Kidney (tissue), 14 donors: ENCODE data around the gene SLC7A5. TPM values are rescaled to one million over a fixed set of nuclear protein-coding genes. Genes with fewer than 3 reads are reported as not detected.

Source experiments
- DNase-seq, 5 donors: peaks; one replicate each; pipeline ENCODE4 v3.0.0-alpha.2; 2013 to 2020
- FAIRE-seq: peaks from 2 replicates; lab custom pipeline; 2012; peaks lifted over from hg19 to GRCh38; lab: Jason Lieb, UNC
- H3K27ac ChIP-seq, 2 donors: one replicate each; pipeline ENCODE4 v1.7.0; 2013; ENCODE audit warnings: low read depth in 2 of 2, low read length in 2 of 2, inconsistent platforms in 1 of 2
- H3K27me3 ChIP-seq: one replicate; pipeline ENCODE4 v1.7.1; 2013; ENCODE audit warnings: low read length, inconsistent platforms; ENCODE audit not compliant: control insufficient read depth, insufficient read depth
- H3K36me3 ChIP-seq, 3 donors: one replicate each; pipeline versions ENCODE4 v1.7.0 to v1.7.1; 2013; ENCODE audit warnings: low read length in 3 of 3, control low read depth in 1 of 3, inconsistent platforms in 1 of 3; ENCODE audit not compliant: insufficient read depth in 3 of 3, control insufficient read depth in 2 of 3
- H3K4me1 ChIP-seq, 3 donors: one replicate each; pipeline versions ENCODE4 v1.7.0 to v1.7.1; 2013; ENCODE audit warnings: low read length in 3 of 3, inconsistent platforms in 1 of 3, low read depth in 1 of 3; ENCODE audit not compliant: control insufficient read depth in 2 of 3, insufficient read depth in 2 of 3
- H3K4me3 ChIP-seq, 3 donors: one replicate each; pipeline versions ENCODE4 v1.7.0 to v1.8.1; 2013; ENCODE audit warnings: low read length in 3 of 3, control low read depth in 1 of 3, inconsistent platforms in 1 of 3
- H3K9ac ChIP-seq, 3 donors: one replicate each; pipeline versions ENCODE4 v1.7.0 to v1.7.1; 2013; ENCODE audit warnings: low read length in 3 of 3, control low read depth in 1 of 3, inconsistent platforms in 1 of 3
- H3K9me3 ChIP-seq, 3 donors: one replicate each; pipeline versions ENCODE4 v1.7.0 to v1.7.1; 2013; ENCODE audit warnings: low read length in 3 of 3, control low read depth in 1 of 3, inconsistent platforms in 1 of 3; ENCODE audit not compliant: control insufficient read depth in 2 of 3, insufficient read depth in 1 of 3
- intact Hi-C: fragments of 100-400 bp; cut with DNase I; formaldehyde crosslinking; loops from one replicate; pipeline ENCODE4 v1.11.1; 2022
- polyA plus RNA-seq: library from polyadenylated mRNA; stranded (reverse); fragments of 350-450 nt; fragmentation: Illumina TruSeq; extraction: RNeasy Lipid Tissue Mini Kit (QIAGEN cat#74804); gene quantifications from one replicate; pipeline ENCODE4 v1.2.3, GENCODE V29; 2014; ENCODE audit warnings: low read depth, low replicate concordance; ENCODE audit not compliant: insufficient read depth
- total RNA-seq: library from RNA; stranded (reverse); fragmentation: NEBNext Ultra II Directional; extraction: Animal tissue kit (Norgen Biotek cat#: 25700); gene quantifications from one replicate; pipeline ENCODE4 v1.2.1, GENCODE V29; 2021
- TF ChIP-seq, protein P1 (sequence below): IDR thresholded peaks from 3 replicates; pipeline ENCODE4 v1.5.1; 2012; ENCODE audit warnings: mild to moderate bottlenecking, moderate library complexity, borderline replicate concordance; ENCODE audit not compliant: insufficient read depth; ENCODE audit errors: extremely low read depth
- donor health status: control.
- donor health status: control.
- donor health status: control.
- donor health status: control.
- donor health status: control.
- donor health status: DM: yes; HTN: yes; CAD: no.
- donor health status: Normal renal cell carcinoma (clear cell type).

SLC7A5 gene
- total and polyA plus RNA-seq, 2 donors from 2014 or later = 17.0 to 18.7 TPM

DNA sequence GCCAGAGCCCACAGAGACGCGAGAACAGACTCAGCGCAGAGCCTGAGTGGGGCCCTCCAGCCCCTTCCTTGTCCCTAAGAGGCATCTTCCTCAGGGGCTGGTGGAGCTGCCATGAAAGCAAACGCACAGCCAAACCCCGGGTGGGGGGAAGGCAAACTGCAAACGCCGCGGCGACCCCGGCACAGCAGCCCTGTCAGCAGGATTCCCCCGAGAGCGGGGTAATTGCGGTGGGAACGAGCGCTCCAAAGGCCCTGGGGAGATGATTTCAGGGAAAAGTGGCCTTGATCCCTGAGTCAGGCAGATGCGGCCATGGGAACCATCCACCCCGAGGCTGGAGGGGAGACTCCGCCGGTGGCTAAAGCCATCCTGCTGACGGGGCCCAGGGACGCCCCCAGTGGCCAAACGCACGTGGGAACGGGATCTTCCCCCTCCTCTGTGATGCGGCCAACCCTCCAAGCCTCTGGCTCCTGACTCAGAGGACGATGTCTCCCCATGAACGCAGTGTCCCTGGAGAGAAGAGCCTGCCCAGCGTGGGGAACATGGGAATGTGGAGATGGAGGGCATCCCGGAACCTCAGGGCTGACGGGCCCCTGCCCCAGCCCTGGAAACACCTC, 25.1 kb downstream of the SLC7A5 start:
- no peaks in the 10 kb centered on the region for H3K27me3 ChIP-seq
- H3K36me3 ChIP-seq = no peaks in the 10 kb centered on the region
- no peak for FAIRE-seq
- no peak overlapping the region for H3K4me3 ChIP-seq
- H3K4me1 ChIP-seq = peaks cover 0 to 4% (median 2%) of the 10 kb centered on the region in 3 donors
- H3K27ac ChIP-seq = no peak overlapping the region
- H3K9ac ChIP-seq = no peak overlapping the region
- H3K9me3 ChIP-seq = no peaks in the 10 kb centered on the region
- DNase-seq = no peak
- TF ChIP-seq, protein P1, sequence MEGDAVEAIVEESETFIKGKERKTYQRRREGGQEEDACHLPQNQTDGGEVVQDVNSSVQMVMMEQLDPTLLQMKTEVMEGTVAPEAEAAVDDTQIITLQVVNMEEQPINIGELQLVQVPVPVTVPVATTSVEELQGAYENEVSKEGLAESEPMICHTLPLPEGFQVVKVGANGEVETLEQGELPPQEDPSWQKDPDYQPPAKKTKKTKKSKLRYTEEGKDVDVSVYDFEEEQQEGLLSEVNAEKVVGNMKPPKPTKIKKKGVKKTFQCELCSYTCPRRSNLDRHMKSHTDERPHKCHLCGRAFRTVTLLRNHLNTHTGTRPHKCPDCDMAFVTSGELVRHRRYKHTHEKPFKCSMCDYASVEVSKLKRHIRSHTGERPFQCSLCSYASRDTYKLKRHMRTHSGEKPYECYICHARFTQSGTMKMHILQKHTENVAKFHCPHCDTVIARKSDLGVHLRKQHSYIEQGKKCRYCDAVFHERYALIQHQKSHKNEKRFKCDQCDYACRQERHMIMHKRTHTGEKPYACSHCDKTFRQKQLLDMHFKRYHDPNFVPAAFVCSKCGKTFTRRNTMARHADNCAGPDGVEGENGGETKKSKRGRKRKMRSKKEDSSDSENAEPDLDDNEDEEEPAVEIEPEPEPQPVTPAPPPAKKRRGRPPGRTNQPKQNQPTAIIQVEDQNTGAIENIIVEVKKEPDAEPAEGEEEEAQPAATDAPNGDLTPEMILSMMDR = no peak
- intact Hi-C loops = no loop called here

- H3K4me1 ChIP-seq = peaks cover 0 to 4% (median 2%) of the 10 kb centered on the region in 3 donors
- no peaks in the 10 kb centered on the region for H3K36me3 ChIP-seq
- TF ChIP-seq, protein P1 = no peak
- DNase-seq (no peak), FAIRE-seq (no peak)
- H3K4me3 ChIP-seq = no peak overlapping the region
- no peaks in the 10 kb centered on the region for H3K27me3 ChIP-seq
- no peaks in the 10 kb centered on the region for H3K9me3 ChIP-seq
- H3K27ac ChIP-seq = no peak overlapping the region
- intact Hi-C loops = no loop called here
- no peak overlapping the region for H3K9ac ChIP-seq
These were observed 25.6 kb downstream of the SLC7A5 start for GRCh38 chr16:87843678-87844105.

DNA sequence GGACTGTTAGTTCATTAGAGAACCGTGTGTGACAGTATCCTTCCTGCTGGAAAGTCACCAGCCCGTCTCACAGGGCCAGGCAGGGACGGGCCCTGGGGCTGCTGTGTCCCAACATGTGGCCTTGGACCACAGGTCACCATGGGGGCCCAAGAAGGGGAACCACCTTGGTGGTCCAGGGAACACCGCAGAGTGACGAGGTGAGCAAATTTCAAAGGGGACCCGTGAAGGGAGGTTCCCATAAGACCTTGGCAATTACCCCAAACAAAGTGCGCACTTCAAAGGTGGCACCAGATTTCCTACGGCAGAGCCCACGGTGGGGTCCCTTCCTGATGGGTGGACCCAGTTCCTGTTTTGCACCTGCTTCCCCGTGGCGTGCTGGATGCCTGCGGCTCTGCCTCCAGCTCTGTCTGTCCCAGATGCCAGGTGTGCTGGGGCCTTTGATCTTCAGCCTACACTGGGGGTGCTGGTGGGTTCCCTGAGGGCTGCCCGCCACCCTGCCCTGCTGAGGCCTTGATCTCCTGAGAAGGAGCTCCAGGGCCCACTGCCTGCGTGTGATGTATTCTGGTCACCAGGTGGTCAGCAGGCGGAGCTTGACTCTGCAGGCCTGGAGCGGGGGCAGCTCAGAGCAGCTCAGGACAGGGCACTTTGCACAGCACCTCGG, 27.0 kb downstream of the SLC7A5 start:
- no peak for FAIRE-seq
- H3K4me3 ChIP-seq = no peak overlapping the region
- intact Hi-C loops = no loop called here
- H3K9ac ChIP-seq = no peak overlapping the region
- peaks cover 0 to 4% (median 2%) of the 10 kb centered on the region in 3 donors for H3K4me1 ChIP-seq
- H3K9me3 ChIP-seq = no peaks in the 10 kb centered on the region
- no peaks in the 10 kb centered on the region for H3K36me3 ChIP-seq
- no peak for DNase-seq
- H3K27me3 ChIP-seq = no peaks in the 10 kb centered on the region
- TF ChIP-seq, protein P1 = no peak
- no peak overlapping the region for H3K27ac ChIP-seq
